Stomach (tissue), 4 donors: ENCODE data around the gene CD3G.

ENCODE experiments used
- POLR2A ChIP-seq, 4 donors: fragments of 450-650 bp; IDR thresholded peaks; one replicate each; pipeline ENCODE4 v1.6.1; 2016; ENCODE audit warnings: antibody characterized with exemption in 4 of 4, control low read depth in 2 of 4, mild to moderate bottlenecking in 1 of 4, moderate library complexity in 1 of 4
- POLR2AphosphoS5 ChIP-seq, 3 donors: sonication (generic); formaldehyde crosslinking; IDR thresholded peaks; one replicate each; pipeline ENCODE4 v1.6.1; 2016; ENCODE audit warnings: antibody characterized with exemption in 3 of 3
- TF ChIP-seq, protein P1 (sequence below), 7 experiments: fragments of 450-650 bp in 4 of 7; fragments of 200-600 bp in 3 of 7; sonication (generic) in 3 of 7; IDR thresholded peaks; one replicate each; pipeline ENCODE4 v1.5.1; 2016 to 2019; ENCODE audit warnings: antibody characterized with exemption in 7 of 7, control low read depth in 2 of 7, mild to moderate bottlenecking in 1 of 7

DNA sequence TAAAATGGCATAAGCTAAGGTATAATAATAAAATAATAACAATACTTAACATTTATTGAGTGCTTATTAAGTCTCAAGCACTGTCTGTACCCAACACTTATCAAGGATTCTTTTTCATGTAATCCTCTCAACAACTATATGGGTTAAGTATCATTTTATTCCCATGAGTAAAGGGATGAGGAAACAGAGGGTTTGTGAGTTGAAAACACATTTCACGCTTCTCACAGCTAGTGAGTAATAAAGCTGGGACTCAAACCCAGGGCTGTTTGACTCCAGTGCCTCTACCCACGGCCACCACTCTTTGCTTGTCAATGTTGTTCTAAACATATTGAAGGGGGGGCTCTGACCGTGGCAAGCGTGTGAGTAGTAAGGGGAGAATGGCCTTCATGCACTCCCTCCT, 30.9 kb upstream of the CD3G start:
- TF ChIP-seq, protein P1, sequence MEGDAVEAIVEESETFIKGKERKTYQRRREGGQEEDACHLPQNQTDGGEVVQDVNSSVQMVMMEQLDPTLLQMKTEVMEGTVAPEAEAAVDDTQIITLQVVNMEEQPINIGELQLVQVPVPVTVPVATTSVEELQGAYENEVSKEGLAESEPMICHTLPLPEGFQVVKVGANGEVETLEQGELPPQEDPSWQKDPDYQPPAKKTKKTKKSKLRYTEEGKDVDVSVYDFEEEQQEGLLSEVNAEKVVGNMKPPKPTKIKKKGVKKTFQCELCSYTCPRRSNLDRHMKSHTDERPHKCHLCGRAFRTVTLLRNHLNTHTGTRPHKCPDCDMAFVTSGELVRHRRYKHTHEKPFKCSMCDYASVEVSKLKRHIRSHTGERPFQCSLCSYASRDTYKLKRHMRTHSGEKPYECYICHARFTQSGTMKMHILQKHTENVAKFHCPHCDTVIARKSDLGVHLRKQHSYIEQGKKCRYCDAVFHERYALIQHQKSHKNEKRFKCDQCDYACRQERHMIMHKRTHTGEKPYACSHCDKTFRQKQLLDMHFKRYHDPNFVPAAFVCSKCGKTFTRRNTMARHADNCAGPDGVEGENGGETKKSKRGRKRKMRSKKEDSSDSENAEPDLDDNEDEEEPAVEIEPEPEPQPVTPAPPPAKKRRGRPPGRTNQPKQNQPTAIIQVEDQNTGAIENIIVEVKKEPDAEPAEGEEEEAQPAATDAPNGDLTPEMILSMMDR (IDR thresholded peaks at IDR 0.05) = no peak
- TF ChIP-seq POLR2AphosphoS5 (IDR thresholded peaks at IDR 0.05) (no peak), POLR2A (IDR thresholded peaks at IDR 0.05) (no peak)
